Measurements from ENCODE around the gene KIF19.

DNA sequence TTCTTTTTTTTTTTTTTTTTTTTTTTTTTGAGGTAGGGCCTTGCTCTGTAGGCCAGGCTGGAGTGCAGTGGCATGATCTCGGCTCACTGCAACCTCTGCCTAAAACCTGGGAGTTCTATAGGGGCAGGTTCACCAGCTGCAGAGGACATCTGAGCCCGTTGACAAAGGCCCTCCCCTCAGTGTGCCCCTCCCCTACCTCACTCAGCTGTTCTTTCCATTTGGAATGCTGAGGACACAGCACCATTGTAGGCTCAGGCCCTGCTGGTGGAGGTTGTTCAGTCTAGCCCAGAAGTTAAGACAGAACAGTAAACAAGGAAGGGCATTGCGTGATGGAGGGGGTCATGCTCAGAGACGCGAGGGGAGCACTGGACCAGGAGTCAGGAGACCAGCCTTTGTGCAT, 21.8 kb upstream of the KIF19 start:
- TF ChIP-seq, protein P1, sequence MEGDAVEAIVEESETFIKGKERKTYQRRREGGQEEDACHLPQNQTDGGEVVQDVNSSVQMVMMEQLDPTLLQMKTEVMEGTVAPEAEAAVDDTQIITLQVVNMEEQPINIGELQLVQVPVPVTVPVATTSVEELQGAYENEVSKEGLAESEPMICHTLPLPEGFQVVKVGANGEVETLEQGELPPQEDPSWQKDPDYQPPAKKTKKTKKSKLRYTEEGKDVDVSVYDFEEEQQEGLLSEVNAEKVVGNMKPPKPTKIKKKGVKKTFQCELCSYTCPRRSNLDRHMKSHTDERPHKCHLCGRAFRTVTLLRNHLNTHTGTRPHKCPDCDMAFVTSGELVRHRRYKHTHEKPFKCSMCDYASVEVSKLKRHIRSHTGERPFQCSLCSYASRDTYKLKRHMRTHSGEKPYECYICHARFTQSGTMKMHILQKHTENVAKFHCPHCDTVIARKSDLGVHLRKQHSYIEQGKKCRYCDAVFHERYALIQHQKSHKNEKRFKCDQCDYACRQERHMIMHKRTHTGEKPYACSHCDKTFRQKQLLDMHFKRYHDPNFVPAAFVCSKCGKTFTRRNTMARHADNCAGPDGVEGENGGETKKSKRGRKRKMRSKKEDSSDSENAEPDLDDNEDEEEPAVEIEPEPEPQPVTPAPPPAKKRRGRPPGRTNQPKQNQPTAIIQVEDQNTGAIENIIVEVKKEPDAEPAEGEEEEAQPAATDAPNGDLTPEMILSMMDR (IDR thresholded peaks at IDR 0.05; ENCODE audit: low read depth, low read length, missing input control) = no peak
- TF ChIP-seq SP1 (IDR thresholded peaks at IDR 0.05) (no peak), RXRA (IDR thresholded peaks at IDR 0.05) (no peak), JUND (IDR thresholded peaks at IDR 0.05) (no peak), RAD21 (IDR thresholded peaks at IDR 0.05) (no peak), NR2F2 (IDR thresholded peaks at IDR 0.05) (no peak), YY1 (IDR thresholded peaks at IDR 0.05) (no peak)
- TF ChIP-seq, protein P2, sequence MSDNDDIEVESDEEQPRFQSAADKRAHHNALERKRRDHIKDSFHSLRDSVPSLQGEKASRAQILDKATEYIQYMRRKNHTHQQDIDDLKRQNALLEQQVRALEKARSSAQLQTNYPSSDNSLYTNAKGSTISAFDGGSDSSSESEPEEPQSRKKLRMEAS (IDR thresholded peaks at IDR 0.05) = no peak
- TF ChIP-seq, protein P3, sequence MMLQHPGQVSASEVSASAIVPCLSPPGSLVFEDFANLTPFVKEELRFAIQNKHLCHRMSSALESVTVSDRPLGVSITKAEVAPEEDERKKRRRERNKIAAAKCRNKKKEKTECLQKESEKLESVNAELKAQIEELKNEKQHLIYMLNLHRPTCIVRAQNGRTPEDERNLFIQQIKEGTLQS (IDR thresholded peaks at IDR 0.05) = no peak

Measured in liver (tissue), 3 donors.